CD4-positive, alpha-beta T cell treated with Interferon alpha-2 for 1 hour (primary cell): ENCODE data around the gene DROSHA.
"Not testable (repeated sequence)": the region's sequence is repeated elsewhere in the genome, so short reads cannot be mapped to it uniquely, and the experiment has no call there.

Experiments
- DNase-seq, 2 donors: peaks; one replicate each; pipeline ENCODE4 v3.0.0-alpha.2; 2020 to 2022

The DROSHA gene

GRCh38 chr5:31415009-31415923, 116.6 kb downstream of the DROSHA start:
- no peak for DNase-seq

- DNase-seq, result no peak
Observed at GRCh38 chr5:31413030-31413812, 118.7 kb downstream of the DROSHA start.

- DNase-seq, result no peak
Observed at GRCh38 chr5:31412324-31412723, 119.6 kb downstream of the DROSHA start.

- DNase-seq, result no peak
Observed at GRCh38 chr5:31410089-31410488, 121.8 kb downstream of the DROSHA start.

- DNase-seq, result no peak
Observed at GRCh38 chr5:31408814-31409213, 123.1 kb downstream of the DROSHA start.

- no peak for DNase-seq
Observed at GRCh38 chr5:31407921-31408693, 123.8 kb downstream of the DROSHA start.

- DNase-seq, result no peak
Observed at GRCh38 chr5:31404325-31404724, 127.6 kb downstream of the DROSHA start.

- no peak for DNase-seq
Observed at GRCh38 chr5:31401691-31402090, 130.2 kb downstream of the DROSHA start.

GRCh38 chr5:31397926-31398557, 133.9 kb downstream of the DROSHA start:
- no peak for DNase-seq

- DNase-seq, result no peak
Observed at GRCh38 chr5:31396611-31397295, 135.1 kb downstream of the DROSHA start.

GRCh38 chr5:31395450-31396045, 136.3 kb downstream of the DROSHA start:
- DNase-seq, result not testable (repeated sequence)

- DNase-seq, result no peak
Observed at GRCh38 chr5:31393126-31393525, 138.8 kb downstream of the DROSHA start.

- DNase-seq, result no peak
Observed at GRCh38 chr5:31392061-31392460, 139.8 kb downstream of the DROSHA start.

- no peak for DNase-seq
Observed at GRCh38 chr5:31390256-31390655, 141.6 kb downstream of the DROSHA start.

GRCh38 chr5:31385774-31386537, 145.9 kb downstream of the DROSHA start:
- DNase-seq, result no peak

GRCh38 chr5:31383734-31384133, 148.2 kb downstream of the DROSHA start:
- DNase-seq, result no peak

- DNase-seq, result no peak
Observed at GRCh38 chr5:31382051-31382878, 149.6 kb downstream of the DROSHA start.

- no peak for DNase-seq
Observed at GRCh38 chr5:31381299-31381698, 150.6 kb downstream of the DROSHA start.

GRCh38 chr5:31380049-31380448, 151.8 kb downstream of the DROSHA start:
- DNase-seq, result no peak

- no peak for DNase-seq
Observed at GRCh38 chr5:31378838-31379237, 153.1 kb downstream of the DROSHA start.
